Stimulated activated effector memory CD8-positive, alpha-beta T cell treated with anti-CD3 and anti-CD28 coated beads, Interleukin-12 subunit alpha, Interleukin-12 subunit beta, amount 100 ng/mL, for 72 hours (primary cell): ENCODE results near the gene SFMBT1.

Source experiments
- ATAC-seq: fragments of 150-1000 bp; cut with Tn5 transposase; 2 replicates; pipeline ENCODE4 v1.10.0; 2021
- DNase-seq, 2 donors: peaks; one replicate each; pipeline ENCODE4 v3.0.0; 2021 to 2022; ENCODE audit warnings: low spot score in 2 of 2
- H3K27ac Mint-ChIP-seq: one replicate; pipeline ENCODE4 v1.8.0; 2022; ENCODE audit warnings: mild to moderate bottlenecking, mixed read lengths
- H3K36me3 Mint-ChIP-seq: one replicate; pipeline ENCODE4 v1.8.0; 2022; ENCODE audit warnings: mild to moderate bottlenecking, mixed read lengths
- H3K4me1 Mint-ChIP-seq: one replicate; pipeline ENCODE4 v1.8.0; 2022; ENCODE audit warnings: mixed read lengths
- H3K4me3 Mint-ChIP-seq: one replicate; pipeline ENCODE4 v1.8.0; 2022; ENCODE audit warnings: mild to moderate bottlenecking, mixed read lengths
- H3K9me3 Mint-ChIP-seq: one replicate; pipeline ENCODE4 v1.8.0; 2022; ENCODE audit warnings: mixed read lengths

The SFMBT1 gene, protein sequence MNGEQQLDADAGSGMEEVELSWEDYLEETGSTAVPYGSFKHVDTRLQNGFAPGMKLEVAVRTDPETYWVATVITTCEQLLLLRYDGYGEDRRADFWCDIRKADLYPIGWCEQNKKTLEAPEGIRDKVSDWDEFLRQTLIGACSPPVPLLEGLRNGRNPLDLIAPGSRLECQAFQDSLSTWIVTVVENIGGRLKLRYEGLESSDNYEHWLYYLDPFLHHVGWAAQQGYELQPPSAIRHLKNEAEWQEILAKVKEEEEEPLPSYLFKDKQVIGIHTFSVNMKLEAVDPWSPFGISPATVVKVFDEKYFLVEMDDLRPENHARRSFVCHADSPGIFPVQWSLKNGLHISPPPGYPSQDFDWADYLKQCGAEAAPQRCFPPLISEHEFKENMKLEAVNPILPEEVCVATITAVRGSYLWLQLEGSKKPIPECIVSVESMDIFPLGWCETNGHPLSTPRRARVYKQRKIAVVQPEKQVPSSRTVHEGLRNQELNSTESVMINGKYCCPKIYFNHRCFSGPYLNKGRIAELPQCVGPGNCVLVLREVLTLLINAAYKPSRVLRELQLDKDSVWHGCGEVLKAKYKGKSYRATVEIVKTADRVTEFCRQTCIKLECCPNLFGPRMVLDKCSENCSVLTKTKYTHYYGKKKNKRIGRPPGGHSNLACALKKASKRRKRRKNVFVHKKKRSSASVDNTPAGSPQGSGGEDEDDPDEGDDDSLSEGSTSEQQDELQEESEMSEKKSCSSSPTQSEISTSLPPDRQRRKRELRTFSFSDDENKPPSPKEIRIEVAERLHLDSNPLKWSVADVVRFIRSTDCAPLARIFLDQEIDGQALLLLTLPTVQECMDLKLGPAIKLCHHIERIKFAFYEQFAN

DNA sequence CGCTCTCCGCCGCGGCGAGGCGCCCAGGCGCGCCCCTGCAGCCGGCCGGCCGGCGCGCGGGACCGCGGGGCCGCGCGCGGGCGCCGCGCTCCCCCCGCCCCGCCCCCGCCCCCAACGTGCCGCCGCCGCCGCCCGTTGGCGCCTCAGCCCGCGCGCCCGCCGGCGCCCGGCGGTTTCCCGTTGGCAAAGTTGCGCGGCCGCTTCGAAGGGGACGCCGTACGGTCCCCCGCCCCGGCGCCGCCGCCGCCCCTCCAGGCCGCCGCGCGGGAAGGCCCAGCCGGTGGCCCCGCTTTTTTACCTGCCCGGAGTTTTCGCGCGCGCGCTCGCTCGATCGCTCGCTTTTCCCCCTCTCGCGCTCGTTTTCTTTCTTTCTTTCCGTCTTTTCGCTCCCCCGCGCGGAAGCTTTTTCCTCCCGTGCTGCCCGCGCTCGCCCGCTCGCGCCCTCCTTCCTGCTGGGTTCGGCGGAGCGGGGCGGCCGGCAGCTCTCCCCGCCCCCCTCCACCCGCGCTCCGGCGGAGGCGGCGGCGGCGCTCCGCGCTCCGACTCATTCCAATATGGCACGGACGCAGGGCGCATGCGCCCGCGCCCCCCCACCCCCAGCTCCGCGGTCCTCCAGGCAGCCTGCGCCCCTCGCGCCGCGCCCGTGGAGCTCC is at the start of gene SFMBT1:
Gene SFMBT1, minus strand, starts transcription at position 556 of the 653 bp plus-strand sequence. CDS start 76,945 bp downstream, outside the sequence.
- Mint-ChIP-seq H3K27ac (peak within 1 kb of the TSS; percentile 94), H3K36me3 (peaks cover 19% of the 10 kb centered on the region), H3K9me3 (no peaks in the 10 kb centered on the region), H3K4me1 (peaks cover 32% of the 10 kb centered on the region), H3K4me3 (peak within 1 kb of the TSS; percentile 87)
- DNase-seq, result peak in 1 of 2 donors; percentile 87
- ATAC-seq, result peak; percentile 75

DNA sequence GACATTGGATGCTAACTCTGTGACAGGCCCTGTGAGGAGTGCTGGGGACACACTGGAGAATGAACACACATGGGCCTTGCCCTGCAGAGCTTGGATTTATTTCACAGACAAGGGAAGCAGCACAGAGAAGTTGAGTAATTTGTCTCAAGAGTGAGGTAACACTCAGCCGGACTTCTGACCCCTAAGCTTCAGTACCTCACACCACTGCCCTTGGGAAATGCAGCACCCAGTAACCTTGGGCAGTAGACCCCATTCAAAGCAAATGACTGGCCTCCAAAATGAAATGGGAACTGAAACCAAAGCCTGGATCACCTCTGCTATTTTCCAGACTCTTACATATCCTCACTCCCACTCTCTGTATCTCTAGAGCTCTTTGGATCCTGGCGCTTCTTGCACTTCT is 47.1 kb upstream of the SFMBT1 start:
- Mint-ChIP-seq H3K27ac (no peak overlapping the region), H3K4me3 (no peak overlapping the region), H3K9me3 (no peaks in the 10 kb centered on the region), H3K4me1 (no peaks in the 10 kb centered on the region), H3K36me3 (peaks cover 78% of the 10 kb centered on the region)
- ATAC-seq (no peak), DNase-seq (no peak)

DNA sequence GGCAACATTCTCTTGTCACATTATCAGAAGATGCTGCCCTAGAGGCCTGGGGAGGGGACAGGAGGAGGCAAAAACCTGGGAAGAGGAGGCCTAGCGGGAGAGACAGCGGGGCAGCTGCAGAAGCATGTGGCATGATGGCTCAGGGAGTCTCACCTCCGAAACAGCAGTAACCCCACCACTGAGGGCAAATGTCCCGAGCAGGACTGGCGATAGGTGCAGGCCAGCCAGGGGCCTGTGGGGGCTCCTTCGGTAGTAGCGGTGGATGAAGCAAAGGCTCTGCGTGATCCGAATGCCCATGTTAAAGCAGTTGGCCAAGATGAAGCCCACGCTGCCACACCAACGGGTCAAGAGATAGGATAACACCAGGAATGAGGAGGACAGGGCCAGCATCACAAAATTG is 46.3 kb upstream of the SFMBT1 start:
- Mint-ChIP-seq H3K36me3 (peaks cover 74% of the 10 kb centered on the region), H3K27ac (peak overlapping the region; percentile 29), H3K9me3 (no peaks in the 10 kb centered on the region), H3K4me1 (no peaks in the 10 kb centered on the region), H3K4me3 (no peak overlapping the region)
- ATAC-seq, result no peak
- no peak for DNase-seq

DNA sequence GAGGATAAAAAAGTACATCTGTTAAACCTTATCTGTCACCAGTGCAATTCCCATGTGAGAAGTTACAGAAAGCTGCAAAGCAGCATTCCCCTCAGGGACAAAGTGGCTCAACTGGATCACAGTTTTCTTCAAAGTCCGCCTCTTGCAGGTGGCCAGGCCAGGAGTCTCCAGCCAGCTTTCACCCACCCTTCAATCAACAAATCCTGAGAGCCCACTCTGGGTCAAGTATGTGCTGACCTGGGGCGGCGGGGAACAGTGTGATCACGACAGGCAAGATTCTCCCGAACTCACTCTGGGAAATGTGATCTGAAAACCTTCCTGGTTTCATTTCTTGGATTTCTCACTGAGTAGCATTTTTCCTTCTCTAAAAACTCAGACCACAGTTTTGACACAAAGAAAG is 45.1 kb upstream of the SFMBT1 start:
- H3K27ac Mint-ChIP-seq, result no peak overlapping the region
- H3K36me3 Mint-ChIP-seq, result peaks cover 72% of the 10 kb centered on the region
- ATAC-seq (no peak), DNase-seq (no peak)
- no peaks in the 10 kb centered on the region for H3K4me1 Mint-ChIP-seq
- H3K9me3 Mint-ChIP-seq, result no peaks in the 10 kb centered on the region
- H3K4me3 Mint-ChIP-seq, result no peak overlapping the region

DNA sequence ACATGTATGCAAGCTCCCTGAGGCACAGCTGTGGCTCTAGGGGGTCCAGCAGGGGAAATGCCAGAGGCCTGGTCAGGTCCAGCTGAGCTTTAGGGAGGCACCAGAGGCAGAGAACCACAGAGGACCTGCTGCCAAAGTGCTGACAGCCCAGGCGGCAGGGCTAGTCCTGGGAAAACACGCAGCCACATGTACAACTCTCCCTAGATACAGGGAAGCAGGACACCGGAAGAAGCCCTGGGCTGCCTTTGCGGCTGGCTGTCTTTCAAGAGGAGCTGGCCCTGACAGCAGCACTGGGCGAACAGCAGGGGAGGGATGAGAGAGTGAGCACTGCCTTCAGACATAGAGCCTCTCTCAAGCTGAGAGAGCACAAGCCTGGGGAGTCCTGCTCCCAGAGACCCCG is 43.6 kb upstream of the SFMBT1 start:
- no peak overlapping the region for H3K4me3 Mint-ChIP-seq
- H3K36me3 Mint-ChIP-seq, result peaks cover 60% of the 10 kb centered on the region
- no peak overlapping the region for H3K27ac Mint-ChIP-seq
- H3K4me1 Mint-ChIP-seq, result no peaks in the 10 kb centered on the region
- H3K9me3 Mint-ChIP-seq, result no peaks in the 10 kb centered on the region
- ATAC-seq (no peak), DNase-seq (no peak)

DNA sequence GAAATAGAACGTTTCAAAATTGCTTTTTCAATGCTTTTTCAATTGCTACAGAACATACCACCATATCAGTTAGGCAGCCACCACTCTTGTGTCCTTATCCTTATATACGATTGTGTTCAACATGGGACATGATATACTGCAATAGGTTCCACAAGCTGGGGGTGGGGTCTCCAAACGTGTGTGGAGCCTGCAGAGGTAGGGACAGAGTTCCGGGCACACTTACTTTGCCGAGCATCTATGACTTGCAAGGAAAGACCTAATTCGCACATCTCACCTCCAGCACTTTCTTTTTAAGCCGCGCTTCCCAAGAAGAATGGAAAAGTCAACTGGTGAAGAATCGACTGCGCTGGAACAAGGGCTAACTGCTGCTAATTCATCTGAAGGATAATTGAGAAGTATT is 39.6 kb upstream of the SFMBT1 start:
- Mint-ChIP-seq H3K36me3 (peaks cover 25% of the 10 kb centered on the region), H3K4me1 (no peaks in the 10 kb centered on the region), H3K27ac (no peak overlapping the region), H3K9me3 (no peaks in the 10 kb centered on the region), H3K4me3 (no peak overlapping the region)
- no peak for DNase-seq
- no peak for ATAC-seq

DNA sequence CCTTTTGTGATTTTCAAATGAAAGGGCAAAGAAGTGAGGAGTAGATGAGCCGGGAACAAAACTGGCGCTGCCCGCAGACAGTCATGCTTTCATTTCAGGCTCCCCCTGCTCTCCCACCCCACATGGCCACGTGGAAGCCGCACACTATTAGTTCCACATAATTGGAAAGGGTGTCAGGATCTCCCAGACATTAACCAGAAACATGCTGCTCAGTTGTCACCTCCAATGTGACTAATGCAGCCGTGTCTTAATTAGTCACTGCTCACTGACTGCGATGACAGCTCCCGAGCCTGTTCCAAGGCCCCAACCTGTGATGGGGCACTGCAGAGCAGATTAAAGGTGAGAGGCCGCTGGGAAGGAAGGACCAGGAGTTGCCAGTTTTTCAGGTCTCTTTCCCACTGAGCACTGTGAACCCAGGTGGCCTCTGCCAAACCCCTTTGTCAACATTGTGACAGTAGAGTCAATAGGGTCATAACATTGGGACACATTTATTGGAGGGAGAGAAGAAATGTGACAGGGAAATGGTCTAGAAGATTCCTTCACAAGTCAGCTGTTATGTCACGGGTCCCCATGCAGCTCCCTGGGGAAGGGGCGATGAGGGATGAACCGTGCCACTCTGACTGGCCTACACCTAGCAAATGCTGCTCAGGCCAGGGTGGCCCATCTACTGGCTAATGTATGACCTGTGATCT is 38.6 kb upstream of the SFMBT1 start:
- Mint-ChIP-seq H3K4me1 (no peaks in the 10 kb centered on the region), H3K9me3 (no peaks in the 10 kb centered on the region), H3K36me3 (peaks cover 18% of the 10 kb centered on the region), H3K4me3 (no peak overlapping the region), H3K27ac (peak overlapping the region; percentile 64)
- DNase-seq (no peak), ATAC-seq (peak; percentile 61)

DNA sequence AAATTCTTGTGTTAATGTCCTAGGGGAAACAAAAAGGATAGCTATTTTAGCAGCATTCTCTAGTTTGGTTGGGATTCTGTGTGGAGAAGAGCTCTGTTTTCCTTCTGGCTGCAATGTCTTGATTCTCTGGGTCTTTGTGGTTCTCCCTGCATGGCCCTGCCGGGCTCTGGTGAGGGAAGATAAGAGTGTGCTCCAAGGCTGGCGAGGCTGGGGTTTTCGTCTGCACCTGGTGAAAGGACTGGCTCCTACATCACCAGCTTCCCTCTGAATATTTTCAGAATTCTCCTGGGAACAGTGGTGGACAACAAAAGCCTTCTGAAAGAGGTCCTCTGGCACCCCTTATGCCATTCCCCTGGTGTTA is 38.1 kb upstream of the SFMBT1 start:
- Mint-ChIP-seq H3K9me3 (no peaks in the 10 kb centered on the region), H3K4me3 (no peak overlapping the region), H3K4me1 (no peaks in the 10 kb centered on the region), H3K36me3 (peaks cover 18% of the 10 kb centered on the region), H3K27ac (peak overlapping the region; percentile 64)
- ATAC-seq (no peak), DNase-seq (no peak)

DNA sequence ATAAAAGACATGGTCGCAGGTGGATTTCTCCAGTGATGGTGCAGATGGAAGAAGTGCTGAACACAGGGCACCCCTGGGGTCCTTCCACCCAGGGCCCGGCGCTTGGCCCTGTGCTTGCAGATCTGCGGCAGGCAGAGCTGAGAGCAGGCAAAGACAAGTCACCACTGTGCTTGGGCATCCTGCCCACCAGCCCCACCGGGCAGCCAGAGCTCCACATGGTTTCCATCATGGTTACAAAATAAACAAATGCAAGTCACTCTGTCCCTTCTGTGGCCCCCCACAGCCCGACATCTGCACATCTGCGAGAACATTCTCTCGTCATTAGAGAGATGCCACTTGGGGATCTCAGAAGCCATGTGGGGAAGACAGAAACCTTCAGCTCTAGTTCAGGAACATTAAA is 37.6 kb upstream of the SFMBT1 start:
- H3K36me3 Mint-ChIP-seq, result peaks cover 16% of the 10 kb centered on the region
- no peaks in the 10 kb centered on the region for H3K4me1 Mint-ChIP-seq
- H3K27ac Mint-ChIP-seq, result peak overlapping the region; percentile 64
- H3K4me3 Mint-ChIP-seq, result no peak overlapping the region
- DNase-seq, result no peak
- no peak for ATAC-seq
- no peaks in the 10 kb centered on the region for H3K9me3 Mint-ChIP-seq

DNA sequence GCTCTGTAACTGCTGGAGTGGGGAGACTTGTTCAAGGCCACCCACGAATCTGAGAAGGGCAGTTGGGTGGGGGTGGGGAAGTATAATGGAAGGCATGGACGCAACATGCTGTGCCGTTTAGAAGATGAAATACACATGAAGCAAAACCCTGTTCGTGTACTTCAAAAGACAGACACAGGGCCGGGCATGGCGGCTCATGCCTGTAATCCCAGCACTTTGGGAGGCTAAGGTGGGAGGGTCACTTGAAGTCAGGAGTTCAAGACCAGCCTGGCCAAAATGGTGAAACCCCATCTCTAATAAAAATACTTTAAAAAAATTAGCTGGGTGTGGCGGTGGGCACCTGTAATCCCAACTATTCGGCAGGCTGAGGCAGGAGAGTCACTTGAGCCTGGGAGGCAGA is 36.9 kb upstream of the SFMBT1 start:
- ATAC-seq (no peak), DNase-seq (no peak)
- Mint-ChIP-seq H3K4me3 (no peak overlapping the region), H3K27ac (no peak overlapping the region), H3K9me3 (no peaks in the 10 kb centered on the region), H3K36me3 (peaks cover 9% of the 10 kb centered on the region), H3K4me1 (no peaks in the 10 kb centered on the region)

DNA sequence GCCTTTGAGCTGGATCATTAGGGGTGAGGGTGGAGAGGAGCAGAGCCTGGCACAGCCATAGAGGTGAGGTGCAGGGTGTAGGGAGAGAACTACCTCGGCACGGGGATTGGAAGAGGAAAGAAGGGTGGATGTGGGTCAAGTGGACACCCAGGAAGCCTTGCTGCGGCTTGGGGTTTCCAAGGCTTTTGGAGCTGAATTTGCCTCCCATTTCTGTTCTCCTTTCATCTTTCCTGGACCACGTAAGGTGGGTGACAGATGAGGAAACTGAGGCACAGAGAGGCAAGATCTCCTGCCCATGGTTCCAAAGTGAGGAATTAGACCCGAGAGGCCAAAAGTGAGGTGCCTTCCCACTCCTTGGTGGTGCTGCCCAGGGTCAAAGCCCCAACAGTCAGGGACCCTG is 35.4 kb upstream of the SFMBT1 start:
- no peak overlapping the region for H3K4me3 Mint-ChIP-seq
- no peak for DNase-seq
- peaks cover 6% of the 10 kb centered on the region for H3K36me3 Mint-ChIP-seq
- H3K4me1 Mint-ChIP-seq, result no peaks in the 10 kb centered on the region
- H3K27ac Mint-ChIP-seq, result peak overlapping the region; percentile 49
- ATAC-seq, result no peak
- H3K9me3 Mint-ChIP-seq, result no peaks in the 10 kb centered on the region

DNA sequence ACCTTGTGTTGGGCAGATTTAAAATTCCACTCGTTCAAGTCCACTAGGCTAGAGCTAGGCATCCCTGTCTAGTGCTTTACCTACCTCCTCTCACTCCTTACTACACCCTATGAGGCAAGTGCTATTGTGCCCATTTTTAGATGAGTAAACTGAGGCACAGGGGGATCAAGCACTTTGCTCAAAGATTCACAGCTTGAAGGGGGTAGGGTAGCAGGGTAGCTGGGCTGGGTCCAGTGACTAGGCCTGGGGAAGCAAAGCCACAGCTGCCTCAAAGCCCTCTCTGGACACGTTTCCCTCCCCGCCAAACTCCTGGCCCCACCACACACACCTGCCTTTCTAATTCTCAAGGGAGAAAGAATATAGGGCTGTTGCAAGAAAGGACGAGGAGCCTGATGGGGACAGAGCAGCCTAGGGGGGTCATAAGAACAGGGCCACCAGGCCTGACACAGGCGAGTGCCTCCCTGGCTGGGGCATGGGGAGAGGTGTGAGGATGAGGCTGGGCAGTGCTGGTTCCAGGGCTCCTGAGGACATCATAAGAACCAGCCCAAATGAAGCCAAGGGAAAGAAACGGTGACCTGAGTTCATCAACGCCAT is 34.8 kb upstream of the SFMBT1 start:
- Mint-ChIP-seq H3K4me1 (no peaks in the 10 kb centered on the region), H3K36me3 (peaks cover 6% of the 10 kb centered on the region), H3K27ac (peak overlapping the region; percentile 49), H3K4me3 (no peak overlapping the region), H3K9me3 (no peaks in the 10 kb centered on the region)
- DNase-seq (no peak), ATAC-seq (no peak)

DNA sequence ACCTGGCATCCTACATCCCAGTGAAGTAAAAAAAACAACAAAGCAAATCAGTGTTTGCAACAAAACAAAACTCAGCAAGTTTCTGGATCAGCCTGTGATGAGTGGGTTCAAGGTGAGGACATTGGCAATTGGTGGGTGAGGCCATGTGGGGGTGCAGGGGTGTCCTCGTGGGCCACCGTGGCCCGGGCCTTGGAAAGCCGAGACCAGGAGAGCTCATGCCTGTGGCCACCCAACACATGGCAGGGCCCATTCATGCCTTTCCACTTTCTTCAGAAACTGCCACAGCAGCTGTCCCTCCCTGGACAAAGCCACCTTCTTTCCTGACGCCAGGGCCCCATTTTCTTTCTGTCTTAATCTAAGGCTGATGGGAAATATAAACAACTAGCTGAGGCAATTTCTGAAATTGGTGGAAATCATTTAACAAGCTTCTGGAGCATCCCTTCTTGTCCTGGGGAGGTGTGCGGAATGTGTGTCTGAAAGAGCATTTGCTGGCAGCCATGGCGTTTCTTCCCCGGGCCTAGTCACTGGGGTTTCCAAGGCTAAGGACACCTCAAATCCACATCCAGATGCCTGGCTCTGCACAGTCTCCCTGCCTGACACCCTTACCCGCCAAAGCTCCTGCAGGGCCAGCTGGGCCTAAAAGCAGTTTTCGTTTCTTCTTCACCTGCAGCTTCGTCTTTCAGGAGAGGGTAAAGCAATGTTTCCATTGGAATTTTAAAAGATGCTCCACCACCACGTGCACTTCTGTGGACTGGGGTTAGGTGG is 34.1 kb upstream of the SFMBT1 start:
- Mint-ChIP-seq H3K27ac (peak overlapping the region; percentile 74), H3K4me1 (no peaks in the 10 kb centered on the region), H3K9me3 (no peaks in the 10 kb centered on the region), H3K36me3 (peaks cover 6% of the 10 kb centered on the region), H3K4me3 (no peak overlapping the region)
- DNase-seq (no peak), ATAC-seq (no peak)

DNA sequence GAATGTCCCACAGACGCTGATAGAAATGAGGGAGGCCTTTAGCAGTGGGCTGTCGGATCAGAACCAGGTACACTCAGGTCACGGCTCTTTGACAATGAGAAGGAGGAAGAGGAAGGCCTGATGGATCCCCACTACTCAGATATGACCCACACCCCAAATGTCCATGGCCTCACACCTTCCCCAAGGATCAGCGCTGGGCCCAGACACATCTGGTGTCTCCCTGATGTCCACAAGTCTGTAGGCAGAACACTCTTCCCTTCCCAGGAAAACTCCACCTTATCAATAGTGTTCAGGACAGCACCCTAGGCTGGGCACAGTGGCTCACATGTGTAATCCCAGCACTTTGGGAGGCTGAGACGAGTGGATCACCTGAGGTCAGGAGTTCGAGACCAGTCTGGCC is 33.3 kb upstream of the SFMBT1 start:
- peak overlapping the region; percentile 74 for H3K27ac Mint-ChIP-seq

More for the DNA sequence above, 33.3 kb upstream of the SFMBT1 start:
- Mint-ChIP-seq H3K4me3 (no peak overlapping the region), H3K4me1 (no peaks in the 10 kb centered on the region), H3K9me3 (no peaks in the 10 kb centered on the region), H3K36me3 (peaks cover 6% of the 10 kb centered on the region)
- DNase-seq (no peak), ATAC-seq (no peak)
